GOT3 (cell line): ENCODE measurements around the gene CABLES2.

Source experiments
- DNase-seq: peaks from one replicate; lab custom pipeline; 2025; ENCODE audit warnings: mixed read lengths; lab: John Stamatoyannopoulos, UW

Gene CABLES2

GRCh38 chr20:62407221-62407992 lies at the start of gene CABLES2:
Gene CABLES2 (minus strand): TSS chr20:62407285. CDS start chr20:62407276, 9 bp downstream.
- peak; percentile 66 for DNase-seq

GRCh38 chr20:62455929-62456328 lies 48.8 kb upstream of the CABLES2 start:
- DNase-seq: no peak

GRCh38 chr20:62454904-62455636 lies 48.0 kb upstream of the CABLES2 start:
- DNase-seq: no peak

- no peak for DNase-seq
These were observed 46.2 kb upstream of the CABLES2 start for GRCh38 chr20:62453186-62453808.

- DNase-seq: no peak
These were observed 45.5 kb upstream of the CABLES2 start for GRCh38 chr20:62452475-62453095.

- DNase-seq: no peak
These were observed 44.9 kb upstream of the CABLES2 start for GRCh38 chr20:62451970-62452369.

GRCh38 chr20:62451156-62451767 lies 44.2 kb upstream of the CABLES2 start:
- DNase-seq: no peak

- DNase-seq: no peak
These were observed 43.0 kb upstream of the CABLES2 start for GRCh38 chr20:62449951-62450691.

GRCh38 chr20:62448788-62449187 lies 41.7 kb upstream of the CABLES2 start:
- DNase-seq: no peak

- no peak for DNase-seq
These were observed 41.0 kb upstream of the CABLES2 start for GRCh38 chr20:62448038-62448437.

- no peak for DNase-seq
These were observed 40.1 kb upstream of the CABLES2 start for GRCh38 chr20:62446888-62447869.

GRCh38 chr20:62446481-62446880 lies 39.4 kb upstream of the CABLES2 start:
- DNase-seq: no peak

- DNase-seq: no peak
These were observed 38.7 kb upstream of the CABLES2 start for GRCh38 chr20:62445553-62446340.

- no peak for DNase-seq
These were observed 37.2 kb upstream of the CABLES2 start for GRCh38 chr20:62444286-62444685.

GRCh38 chr20:62441987-62442539 lies 35.0 kb upstream of the CABLES2 start:
- DNase-seq: no peak

GRCh38 chr20:62439218-62439617 lies 32.1 kb upstream of the CABLES2 start:
- DNase-seq: no peak

GRCh38 chr20:62437927-62438326 lies 30.8 kb upstream of the CABLES2 start:
- DNase-seq: no peak

GRCh38 chr20:62437496-62437895 lies 30.4 kb upstream of the CABLES2 start:
- no peak for DNase-seq

- DNase-seq: no peak
These were observed 29.6 kb upstream of the CABLES2 start for GRCh38 chr20:62436692-62437091.
